GM18951 (cell line): ENCODE data around the gene AHNAK.

ENCODE experiments used
- POLR2A ChIP-seq: IDR thresholded peaks from 4 replicates; pipeline ENCODE4 v1.6.1; 2011; ENCODE audit warnings: mild to moderate bottlenecking; ENCODE audit not compliant: insufficient read length, insufficient read depth; ENCODE audit errors: extremely low read depth
- in situ Hi-C: fragments of 300-500 bp; cut with MboI; formaldehyde crosslinking; loops from one replicate; pipeline ENCODE4 v1.12.0; 2022; ENCODE audit warnings: low sequenced_read_pairs, mixed read lengths, inconsistent platforms; ENCODE audit not compliant: unreplicated experiment

Gene AHNAK

DNA sequence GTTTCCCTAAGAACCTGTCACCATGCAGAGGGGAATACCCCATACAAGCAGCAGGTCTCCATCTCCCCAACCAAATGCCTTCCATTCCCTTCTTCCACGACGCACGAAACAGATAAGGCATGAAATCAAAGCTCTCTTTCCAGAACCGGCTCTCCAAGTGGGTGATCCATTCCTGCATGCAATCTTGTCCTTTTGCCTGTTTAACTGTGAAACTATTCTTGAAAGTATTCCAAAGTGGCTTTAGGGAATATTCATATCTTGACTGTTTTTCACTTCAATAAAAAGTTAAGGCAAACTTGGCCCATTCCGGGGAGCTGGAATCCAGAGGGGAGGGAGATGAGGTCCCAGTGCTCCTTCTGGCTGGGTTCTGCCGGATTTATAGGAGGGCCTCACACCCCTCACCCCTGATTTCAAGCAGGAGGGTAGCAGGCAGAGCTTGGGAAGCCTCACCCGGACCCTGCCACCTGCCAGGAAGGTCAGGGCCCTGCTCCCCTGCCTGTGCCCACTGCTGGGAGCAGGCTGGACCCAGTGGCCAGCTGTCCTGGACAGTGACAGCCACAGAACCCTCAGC, 66.9 kb downstream of the AHNAK start:
- in situ Hi-C loops = no loop called here
- no peak for TF ChIP-seq POLR2A

GRCh38 chr11:62477927-62478326, 68.7 kb downstream of the AHNAK start:
- in situ Hi-C loops = no loop called here
- TF ChIP-seq POLR2A = no peak

GRCh38 chr11:62472063-62472884, 74.3 kb downstream of the AHNAK start:
- in situ Hi-C loops = no loop called here
- TF ChIP-seq POLR2A = no peak

- no peak for TF ChIP-seq POLR2A
- in situ Hi-C loops = no loop called here
Measured at GRCh38 chr11:62471603-62472002, 75.0 kb downstream of the AHNAK start.

DNA sequence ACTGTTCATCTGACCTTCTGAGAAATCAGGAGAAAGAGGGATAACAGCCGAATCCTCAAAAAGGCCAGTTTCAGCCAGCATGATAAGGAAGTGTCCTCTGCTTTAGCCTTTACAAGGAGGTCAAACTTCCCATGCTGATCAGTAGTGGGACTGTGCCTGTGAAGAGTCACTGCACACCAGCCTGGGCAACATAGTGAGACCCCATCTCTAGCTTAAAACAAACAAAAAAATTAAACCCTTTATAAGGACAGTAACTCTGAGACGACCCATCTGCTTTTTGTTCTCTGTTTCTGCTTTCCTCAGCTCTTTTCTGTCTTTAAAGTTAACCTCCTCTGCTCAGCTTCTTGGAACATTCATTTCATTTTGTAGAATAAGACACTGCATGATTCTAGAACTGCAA, 78.0 kb downstream of the AHNAK start:
- TF ChIP-seq POLR2A = no peak
- in situ Hi-C loops = no loop called here

DNA sequence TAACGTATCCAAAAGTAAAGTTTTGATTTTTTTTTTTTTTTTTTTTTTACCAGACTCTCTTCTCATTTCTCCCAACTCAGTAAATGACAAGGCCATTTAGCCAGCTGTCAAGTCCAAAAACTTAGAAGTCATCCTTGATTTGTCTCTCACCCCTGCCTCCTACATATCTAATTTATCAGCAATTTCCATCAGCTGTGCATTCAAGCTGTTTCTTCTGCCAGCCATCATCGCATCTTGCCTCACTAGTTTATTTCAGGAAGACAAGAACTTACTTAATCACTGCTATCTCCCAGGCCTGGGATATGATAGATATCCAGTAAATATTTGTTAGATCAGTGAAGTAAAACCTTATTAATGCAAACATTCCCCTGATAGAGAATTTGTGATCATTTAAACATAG, 80.2 kb downstream of the AHNAK start:
- in situ Hi-C loops = no loop called here
- no peak for TF ChIP-seq POLR2A

DNA sequence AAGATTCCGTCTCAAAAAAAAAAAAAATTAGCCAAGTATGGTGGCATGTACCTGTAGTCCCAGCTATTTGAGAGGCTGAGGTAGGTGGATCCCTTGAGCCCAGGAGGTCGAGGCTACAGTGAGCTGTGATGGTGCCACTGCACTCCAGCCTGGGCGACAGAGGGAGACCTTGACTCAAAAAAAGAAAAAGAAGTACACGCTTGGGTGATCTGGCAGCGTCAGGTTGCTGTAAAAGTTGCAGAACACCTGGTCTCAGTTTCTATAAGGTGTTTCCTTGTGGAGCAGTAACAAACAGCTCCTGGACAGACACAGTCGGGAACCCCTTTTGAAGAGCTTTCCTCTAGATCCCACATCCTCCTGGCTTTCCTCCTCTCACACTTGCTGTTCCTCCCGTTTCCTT, 82.0 kb downstream of the AHNAK start:
- TF ChIP-seq POLR2A = no peak
- in situ Hi-C loops = no loop called here

- no peak for TF ChIP-seq POLR2A
- in situ Hi-C loops = no loop called here
Measured at GRCh38 chr11:62463121-62463542, 83.5 kb downstream of the AHNAK start.

DNA sequence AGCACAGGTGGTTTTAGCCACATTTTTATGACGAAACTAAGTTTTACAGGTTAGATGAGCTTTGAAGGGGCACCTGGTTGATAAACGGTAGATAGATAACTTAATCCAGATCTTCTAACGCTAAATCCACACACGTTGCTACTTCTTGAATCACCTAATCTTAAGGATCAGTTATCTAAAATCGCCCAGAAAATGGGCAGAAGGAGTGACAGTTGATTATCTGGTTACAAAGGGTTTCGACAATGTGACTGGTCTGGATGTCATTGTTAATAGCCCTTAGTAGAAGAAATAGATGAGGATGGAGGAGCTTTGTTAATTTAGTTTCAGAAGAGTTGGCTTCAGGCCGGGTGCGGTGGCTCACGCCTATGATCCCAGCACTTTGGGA, 84.1 kb downstream of the AHNAK start:
- in situ Hi-C loops = no loop called here
- no peak for TF ChIP-seq POLR2A

GRCh38 chr11:62461740-62462507, 84.7 kb downstream of the AHNAK start:
- in situ Hi-C loops = no loop called here
- no peak for TF ChIP-seq POLR2A

- TF ChIP-seq POLR2A = no peak
- in situ Hi-C loops = no loop called here
Measured at GRCh38 chr11:62459080-62459479, 87.5 kb downstream of the AHNAK start.

DNA sequence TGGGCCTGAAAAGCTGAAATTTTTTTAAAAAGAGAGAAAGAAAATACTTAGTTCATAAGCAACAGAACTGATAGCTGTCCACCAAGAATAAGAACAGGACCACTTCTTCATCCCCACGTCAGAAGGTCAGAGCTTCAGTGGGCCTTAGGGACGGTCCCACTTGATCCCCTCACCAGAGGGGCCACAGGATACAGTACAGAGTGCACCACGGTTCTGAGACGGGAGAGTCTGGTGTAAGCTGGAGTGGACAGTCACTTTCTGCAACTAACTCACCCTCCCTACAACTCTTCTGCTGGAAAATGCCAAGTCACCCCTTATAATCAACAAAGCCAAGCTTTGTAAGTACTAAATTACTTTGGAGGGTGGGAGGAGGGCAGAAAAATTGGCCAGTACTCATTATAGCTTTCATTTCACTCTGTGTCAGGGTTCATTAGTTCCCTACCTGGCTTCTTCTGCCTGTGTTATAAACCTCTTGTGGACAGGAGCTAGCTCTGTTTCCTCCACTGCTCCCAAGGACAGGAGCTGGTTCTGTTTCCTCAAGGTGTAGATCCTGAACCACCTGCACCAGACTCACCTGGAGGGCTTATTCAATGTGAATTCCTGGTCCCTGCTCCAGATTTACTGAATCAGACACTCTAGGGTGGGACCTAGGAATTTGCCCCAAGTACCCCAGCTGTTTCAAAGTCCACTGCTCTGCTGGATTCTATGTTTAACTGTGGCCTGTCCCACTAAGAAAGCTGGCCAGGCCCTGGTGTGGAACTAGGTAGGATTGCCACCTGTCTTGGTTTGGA, 88.2 kb downstream of the AHNAK start:
- in situ Hi-C loops = no loop called here
- TF ChIP-seq POLR2A = no peak

- in situ Hi-C loops = no loop called here
Measured at GRCh38 chr11:62457478-62457877, 89.1 kb downstream of the AHNAK start.

More at GRCh38 chr11:62457478-62457877, 89.1 kb downstream of the AHNAK start:
- no peak for TF ChIP-seq POLR2A
